OCI-M1 (cell line): ENCODE measurements around the gene NUCKS1.
A peak's percentile ranks its signal among the peaks of the same experiment; 100 is the strongest.
"Not testable (repeated sequence)": the region's sequence is repeated elsewhere in the genome, so short reads cannot be mapped to it uniquely, and the experiment has no call there.

Experiments used
- DNase-seq: peaks from one replicate; lab custom pipeline; 2025; lab: John Stamatoyannopoulos, UW

NUCKS1 gene

DNA sequence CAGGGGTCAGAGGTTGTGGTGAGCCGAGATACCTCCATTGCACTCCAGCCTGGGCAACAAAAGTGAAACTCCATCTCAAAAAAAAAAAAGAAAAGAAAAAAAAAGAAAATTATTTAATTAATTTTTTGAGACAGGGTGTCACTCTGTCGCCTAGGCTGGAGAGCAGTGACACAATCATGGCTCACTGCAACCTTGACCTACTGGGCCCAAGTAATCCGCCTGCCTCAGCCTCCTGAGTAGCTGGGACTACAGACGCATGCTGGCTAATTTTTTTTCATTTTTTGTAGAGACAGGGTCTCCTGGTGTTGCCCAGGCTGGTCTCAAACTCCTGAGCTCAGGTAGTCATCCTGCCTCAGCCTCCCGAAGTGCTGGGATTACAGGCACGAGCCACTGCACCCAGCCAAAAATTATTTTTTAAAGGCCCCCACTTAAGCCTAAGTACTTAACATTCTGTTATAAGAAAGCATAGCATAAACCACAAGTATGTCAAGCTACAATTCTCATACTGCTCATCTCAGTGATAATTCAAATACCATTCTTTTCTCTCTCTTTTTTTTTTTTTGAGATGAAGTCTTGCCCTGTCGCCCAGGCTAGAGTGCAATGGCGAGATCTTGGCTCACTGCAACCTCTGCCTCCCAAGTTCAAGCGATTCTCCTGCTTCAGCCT, 19.9 kb downstream of the NUCKS1 start:
- DNase-seq: no peak

DNA sequence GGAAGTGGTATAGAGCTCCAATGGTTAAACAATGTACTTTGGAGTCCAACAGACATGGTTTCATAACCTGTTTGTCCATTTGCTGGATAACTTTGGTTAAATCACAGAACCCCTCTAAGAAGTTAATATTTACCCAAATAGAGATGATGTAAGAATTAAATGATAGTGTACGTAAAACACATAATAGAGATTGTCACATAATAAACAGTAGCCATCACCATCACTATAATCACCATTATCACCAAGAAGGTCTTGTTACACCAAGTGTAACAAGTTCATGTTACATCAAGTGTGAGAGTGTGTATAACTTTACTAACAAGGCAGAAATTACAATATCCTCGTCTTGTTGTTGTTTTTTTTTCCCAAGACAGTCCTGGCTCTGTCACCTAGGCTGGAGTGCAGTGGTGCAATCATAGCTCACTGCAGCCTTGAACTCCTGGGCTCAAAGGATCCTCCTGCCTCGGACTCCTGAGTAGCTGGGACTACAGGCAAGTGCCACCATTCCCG, 23.3 kb downstream of the NUCKS1 start:
- no peak for DNase-seq

DNA sequence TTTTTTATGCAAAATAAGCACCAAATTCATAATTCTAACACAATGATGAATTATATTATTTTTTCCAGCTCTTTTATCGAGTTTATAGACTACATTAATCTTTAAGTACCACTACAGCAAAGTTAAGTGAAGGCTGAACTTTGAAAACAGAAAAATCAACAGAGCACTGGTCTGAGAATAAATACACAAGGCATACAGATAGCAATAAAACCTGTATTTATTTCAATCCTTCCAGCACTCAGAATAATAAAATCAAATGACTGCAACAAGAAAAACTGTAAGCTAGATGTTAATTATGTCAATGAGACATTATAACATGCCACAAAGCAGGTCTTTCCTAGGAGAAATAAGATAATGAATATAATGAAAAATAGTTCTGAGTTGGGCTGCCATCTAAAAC, 24.5 kb downstream of the NUCKS1 start:
- no peak for DNase-seq

DNA sequence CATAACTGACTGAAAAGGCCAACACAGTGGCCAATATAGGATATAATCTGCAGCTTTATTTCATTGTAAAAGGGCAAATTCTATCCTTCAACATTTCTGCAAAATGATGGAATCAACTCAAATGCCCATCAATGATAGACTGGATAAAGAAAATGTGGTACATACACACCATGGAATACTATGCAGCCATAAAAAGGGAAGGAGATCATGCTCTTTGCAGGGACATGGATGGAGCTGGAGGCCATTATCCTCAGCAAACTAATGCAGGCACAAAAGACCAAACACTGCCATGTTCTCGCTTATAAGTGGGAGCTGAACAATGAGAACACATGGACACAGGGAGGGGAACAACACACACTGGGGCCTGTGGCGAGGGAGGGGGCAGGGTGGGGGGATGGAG, 29.2 kb downstream of the NUCKS1 start:
- not testable (repeated sequence) for DNase-seq

DNA sequence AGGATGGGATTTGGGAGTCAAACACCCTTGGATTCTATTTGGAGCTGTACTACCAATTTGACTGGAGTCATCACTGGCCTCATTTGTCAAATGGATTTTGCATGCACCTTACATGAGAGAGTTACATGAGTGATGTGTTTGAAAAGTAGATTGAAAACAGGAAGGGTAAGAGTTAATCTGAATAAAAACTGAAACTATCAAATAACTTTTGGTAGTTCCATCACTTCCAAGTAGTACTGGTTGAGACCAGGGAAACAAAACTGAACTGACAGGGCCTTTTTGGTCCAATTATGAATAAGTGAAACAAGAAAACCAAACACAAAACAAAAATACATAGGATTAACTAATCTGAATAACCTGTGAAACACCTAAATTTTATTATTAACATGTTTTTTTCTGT, 30.2 kb downstream of the NUCKS1 start:
- no peak for DNase-seq

DNA sequence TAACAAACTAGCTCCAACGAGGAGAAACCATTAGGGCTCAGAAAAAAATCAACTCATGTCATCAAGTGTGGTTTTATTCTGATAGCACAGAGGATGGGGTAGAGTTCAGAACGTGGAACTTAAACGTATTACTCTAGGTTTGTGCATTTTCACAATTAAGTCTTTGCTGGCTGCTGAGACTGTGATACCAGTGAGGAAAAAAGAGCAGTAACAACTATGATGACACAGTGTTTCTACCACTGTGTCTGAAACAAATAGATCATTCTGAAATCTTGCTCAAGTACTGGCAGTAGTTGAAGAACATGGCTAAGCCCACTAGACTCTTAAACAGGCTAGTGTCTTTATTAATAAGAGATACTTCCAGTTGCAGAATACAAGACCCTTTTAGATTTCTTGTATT, 31.0 kb downstream of the NUCKS1 start:
- no peak for DNase-seq

DNA sequence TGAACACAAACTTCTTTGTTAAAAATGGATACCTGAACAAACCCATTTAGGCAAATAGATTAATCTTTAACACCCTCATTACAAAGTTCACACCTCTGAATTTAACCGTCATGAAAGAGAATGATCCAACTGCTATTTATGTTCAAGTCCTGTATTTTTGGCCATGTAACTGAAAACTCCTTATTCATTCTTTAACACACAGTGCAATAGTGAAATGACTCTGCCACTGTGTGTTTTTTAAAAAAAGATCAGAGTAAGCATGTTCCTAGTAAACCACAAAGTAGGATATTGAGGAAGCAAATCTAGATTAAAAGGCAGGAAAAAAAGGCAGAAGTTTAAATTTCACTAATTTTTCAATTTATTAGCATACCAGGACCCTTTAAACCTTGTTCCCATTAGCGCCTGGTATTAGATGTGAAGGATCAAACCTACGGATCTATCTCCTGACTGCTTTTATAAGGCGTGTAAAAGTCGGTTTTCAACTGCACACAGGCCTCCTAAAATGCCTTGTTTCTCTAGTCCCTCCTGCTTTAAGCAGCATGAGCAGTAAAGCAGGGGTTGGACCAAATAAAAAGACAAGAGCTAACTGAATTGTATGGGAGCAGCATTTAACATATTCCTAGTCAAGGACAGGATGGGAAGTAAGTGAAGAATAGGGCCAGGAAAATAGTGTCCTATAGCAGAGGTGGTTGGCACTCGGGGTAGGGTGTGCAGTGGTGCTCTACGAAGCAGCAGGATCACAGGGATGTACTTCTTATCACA, 33.4 kb downstream of the NUCKS1 start:
- no peak for DNase-seq

DNA sequence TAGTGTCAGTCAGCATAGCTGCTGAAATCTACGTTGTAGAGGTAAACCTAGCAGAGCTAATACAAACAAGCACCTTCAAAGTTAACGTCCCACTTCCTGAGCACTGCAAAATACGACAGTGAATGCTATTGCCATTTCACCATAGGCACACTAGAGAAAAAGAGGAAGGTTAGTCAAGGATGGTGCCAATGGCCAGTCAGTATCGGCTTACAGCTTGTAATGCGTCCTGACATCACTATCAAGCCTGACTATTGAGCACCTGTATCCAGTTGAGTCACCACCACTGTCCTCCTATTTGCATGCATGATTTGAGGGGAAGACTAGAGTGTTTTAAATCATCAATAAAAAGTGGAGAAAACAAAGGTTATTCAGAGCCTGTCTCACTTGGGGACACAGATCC, 34.4 kb downstream of the NUCKS1 start:
- no peak for DNase-seq

DNA sequence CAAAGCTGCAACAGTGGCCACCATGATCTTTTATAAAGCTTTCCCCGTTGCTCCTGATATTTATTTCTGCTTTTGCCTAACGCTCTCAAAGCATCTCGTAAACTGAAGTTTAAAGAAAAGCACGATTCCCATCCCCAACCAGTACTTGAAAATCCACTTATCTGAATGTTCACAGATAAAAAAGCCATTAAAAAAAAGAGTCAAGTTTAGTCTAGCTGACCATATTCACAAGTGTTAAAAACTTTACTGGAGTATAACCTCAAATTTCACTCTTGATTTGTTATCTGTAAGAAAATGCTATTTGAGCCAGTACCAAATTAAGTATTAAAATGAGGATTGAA, 35.1 kb downstream of the NUCKS1 start:
- no peak for DNase-seq

DNA sequence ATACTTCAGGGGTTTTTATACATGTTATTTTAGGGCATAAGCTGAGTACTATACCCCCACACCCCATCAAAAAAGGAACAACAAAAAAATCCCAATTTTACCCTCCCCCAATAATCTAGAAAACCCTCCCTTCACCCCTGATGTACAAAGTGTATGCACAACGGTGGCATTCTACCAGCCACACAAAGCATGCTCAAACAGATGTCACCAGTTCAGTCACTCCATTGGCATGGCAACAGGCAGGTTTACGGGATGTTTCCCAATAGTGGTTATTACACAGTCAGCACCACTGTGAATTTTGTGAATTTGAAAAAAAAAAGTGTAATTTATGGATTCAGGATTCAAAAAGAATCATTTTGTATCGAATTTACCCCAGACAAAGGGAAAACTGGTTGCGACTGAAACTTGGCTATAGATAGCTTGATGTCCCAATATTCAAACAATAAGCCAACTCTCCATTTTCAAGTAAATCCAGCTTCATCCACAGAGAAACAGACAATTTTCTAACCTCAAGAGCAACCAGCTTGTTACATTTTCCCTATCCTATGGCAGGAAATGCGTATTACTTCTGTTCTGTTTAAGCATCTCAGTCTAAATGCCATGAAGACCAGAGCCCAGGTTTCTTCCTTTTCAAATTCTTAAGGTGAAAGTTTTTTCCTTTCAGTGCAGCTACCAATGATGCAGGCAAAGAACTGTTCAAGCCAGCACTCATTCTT, 35.6 kb downstream of the NUCKS1 start:
- DNase-seq: no peak

DNA sequence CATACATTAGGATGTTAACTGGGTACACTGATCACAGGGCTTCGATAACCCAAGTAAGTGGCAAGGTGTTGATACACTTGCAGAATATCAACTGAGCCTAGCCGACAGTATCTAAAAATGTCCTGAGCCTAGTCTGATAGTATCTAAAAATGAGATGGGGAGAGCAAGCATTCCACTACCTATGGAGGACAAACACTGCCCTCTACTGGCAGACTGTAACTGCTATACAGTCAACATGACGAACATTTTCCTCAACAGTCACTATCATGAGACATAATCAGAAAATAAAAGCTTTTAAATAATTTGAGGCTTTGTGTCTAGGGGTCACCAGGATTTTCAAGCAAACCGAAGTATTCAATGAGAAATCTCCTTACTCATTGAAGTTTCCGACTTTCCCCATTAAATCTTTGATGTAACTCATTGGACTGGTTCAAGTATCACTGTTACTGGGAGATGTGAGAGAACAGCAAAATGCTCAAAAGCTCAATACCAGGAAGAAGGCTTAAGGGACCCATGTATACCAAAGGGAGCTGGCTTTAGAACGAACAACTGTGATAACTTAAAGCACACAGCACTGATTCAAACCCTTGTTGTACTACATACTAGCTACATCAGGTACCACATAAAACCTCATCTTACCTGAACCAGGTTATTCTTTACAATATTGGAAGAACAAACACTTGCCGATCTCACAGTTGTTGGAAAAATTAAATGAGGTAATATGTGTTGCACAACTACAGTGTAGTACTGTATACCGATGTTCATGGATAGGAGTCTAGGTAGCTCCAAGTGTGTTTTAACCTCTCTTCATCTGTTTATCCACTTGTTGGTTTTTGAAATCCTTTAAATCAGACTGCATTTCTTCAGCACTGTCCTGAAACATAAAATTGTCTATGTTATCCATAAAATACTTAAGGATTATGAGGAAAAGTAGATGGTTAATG, 38.6 kb downstream of the NUCKS1 start:
- peak; percentile 89 for DNase-seq

DNA sequence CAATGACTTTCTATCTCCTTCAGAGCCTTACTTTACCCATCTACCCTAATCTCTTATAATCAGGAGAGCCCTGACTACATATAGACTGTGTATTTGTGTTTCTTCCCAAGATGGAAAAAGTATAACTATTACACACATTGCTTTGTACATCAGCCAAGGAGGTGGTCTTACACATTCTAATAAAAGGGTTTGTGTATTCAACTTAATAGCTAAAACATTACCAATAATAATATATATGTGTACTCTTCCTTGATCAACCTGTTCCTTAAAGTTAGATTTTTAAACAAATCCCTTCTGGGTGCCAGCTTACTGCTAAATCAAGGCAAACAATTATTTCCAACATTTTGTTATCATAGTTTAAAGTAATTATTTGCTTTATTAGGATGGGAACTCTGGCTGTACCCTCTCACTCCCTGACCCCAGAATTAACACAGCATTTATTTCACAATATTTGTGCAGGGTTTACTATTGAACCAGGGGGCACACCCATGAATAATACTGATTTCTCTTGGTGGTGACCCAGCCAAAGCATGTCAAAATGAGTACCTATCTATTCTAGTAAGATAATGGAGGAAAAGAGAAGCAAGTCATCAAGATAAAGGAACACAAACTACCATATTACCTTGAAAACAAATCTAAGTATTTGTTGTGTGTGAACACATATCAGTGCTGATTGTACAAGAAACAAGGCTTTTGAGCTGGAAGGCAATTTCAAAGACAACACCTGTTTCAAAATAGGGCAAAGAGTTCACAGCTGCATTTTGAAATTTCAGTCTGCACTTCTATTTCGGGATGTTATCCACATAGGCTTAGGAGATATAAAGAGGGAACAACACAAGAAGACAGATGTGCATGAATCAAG, 39.5 kb downstream of the NUCKS1 start:
- no peak for DNase-seq

DNA sequence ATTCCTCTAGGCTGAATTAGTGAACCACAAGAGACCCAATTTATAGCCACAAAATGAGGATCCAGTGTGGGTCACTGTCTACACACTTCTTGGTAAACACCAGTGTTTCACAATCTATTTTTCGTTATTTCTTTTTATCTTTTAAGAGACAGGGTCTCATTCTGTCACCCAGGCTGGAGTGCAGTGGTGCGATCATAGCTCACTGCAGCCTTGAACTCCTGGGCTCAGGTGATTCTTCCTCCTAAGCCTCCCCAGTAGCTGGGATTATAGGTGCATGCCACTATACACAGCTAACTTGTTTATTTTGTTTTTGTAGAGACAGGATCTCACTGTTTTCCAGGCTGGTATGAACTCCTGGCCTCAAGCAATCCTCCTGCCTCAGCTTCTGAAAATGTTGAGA, 40.3 kb downstream of the NUCKS1 start:
- no peak for DNase-seq

DNA sequence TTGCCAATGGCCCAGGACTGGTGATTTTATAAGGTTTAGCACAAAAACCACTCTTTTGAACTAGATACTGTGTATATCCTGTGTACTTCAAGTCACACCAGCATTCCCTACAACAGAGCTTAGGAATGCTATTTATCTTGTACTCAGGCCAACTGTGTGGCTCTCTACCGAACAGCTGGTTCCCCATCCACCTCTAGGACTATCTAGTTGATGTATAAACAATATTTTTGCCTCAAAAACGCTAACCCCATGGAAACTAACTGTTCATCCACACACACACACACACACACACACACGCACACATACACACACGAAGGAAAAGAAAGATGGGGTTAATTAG, 41.0 kb downstream of the NUCKS1 start:
- DNase-seq: no peak

DNA sequence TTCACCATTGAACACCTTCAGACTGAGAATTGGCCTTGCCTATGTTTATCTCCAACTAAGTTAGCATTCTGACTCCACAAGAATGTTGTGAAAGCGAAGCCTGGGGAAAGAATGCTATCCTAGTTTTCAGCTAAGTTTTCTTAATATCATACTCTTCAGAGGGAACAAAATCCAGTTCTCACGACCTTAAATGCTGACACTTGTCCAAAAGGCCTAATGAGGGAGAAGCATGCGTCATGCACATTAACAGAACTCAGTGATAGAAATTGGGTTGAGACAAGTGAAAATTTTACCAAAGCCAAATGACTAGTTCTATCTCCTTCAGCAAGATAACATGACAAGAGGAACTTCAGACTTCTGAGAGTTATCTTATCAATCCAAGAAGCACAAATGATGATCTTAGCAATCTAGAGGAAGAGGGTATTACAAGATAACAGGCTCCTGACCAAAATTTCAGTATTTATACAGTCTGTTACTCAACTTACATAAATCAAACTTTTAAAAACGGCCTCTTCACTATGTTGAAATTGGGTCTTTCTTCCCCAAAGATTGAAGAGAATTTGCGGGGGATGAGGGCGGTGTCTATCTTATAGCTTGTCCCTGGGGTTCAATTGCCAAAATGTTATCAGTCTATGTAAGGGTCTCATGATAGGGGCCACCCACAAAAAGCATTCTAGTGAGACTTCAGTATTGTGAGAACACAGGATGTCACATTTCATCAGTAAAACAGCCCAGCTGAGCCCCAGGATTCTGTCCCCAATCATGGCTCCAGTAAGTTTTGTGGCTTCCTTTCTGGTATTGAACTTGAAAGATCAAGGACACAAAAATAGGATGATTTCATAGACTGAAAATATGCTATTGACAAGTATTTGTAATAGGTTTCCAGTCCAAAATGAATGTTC, 43.1 kb downstream of the NUCKS1 start:
- DNase-seq: peak; percentile 82

DNA sequence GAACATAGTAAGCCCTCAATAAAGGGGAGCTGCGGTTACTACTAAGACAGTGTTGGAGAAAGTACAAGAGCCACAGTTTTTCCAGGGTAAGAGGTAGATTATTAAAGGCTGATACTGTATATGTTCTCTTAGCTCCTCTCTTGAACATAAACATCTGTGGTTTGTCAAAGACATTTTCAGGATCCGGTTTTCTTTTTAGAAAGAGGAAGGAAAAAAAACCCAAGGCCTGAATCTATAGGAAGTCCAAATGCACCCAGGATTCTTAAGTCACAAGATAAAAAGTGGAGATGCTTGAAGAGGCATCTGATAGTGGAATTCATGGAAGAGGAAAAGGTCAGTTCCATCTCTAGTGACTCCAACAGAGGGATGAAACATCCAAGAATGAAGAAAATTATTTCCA, 45.1 kb downstream of the NUCKS1 start:
- DNase-seq: peak; percentile 33

DNA sequence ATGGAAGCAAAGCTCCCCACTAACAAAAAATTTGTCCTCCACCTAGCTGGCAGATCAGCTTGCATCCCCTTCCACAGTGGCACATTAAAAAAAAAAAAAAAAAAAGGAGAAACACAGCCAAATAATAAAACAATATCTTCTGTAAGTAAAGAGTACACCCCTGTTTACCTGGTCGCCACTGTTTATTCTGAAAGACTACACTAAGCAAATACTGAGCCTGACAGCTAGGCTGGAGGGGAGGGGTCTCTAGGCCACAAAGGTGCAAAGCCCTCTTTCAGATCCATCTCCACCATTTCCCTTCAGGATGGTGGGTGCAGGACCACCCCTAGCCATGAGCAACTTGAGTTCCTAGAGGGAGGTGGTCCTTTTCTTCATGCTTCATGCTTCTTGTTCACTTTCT, 46.9 kb downstream of the NUCKS1 start:
- DNase-seq: no peak

DNA sequence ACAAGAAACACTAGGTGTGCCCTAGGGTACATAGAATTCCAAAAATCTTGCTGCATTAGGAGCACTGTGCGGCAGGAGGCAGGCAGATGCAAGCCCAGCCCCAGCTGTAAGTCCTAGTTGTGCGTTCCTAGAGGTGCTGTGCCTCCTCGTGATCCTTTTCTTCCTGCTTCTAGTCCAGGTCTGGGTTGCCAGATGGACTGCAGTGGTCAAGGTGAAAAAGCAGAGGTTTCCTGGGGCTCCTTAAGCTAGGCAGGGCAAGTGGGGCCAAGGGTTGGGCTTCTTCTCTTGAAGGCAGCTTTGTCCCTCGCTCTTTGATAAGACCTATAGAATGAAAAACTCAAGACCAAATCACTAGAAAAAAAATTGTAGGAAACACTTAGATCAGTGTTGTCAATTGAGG, 48.1 kb downstream of the NUCKS1 start:
- DNase-seq: no peak

DNA sequence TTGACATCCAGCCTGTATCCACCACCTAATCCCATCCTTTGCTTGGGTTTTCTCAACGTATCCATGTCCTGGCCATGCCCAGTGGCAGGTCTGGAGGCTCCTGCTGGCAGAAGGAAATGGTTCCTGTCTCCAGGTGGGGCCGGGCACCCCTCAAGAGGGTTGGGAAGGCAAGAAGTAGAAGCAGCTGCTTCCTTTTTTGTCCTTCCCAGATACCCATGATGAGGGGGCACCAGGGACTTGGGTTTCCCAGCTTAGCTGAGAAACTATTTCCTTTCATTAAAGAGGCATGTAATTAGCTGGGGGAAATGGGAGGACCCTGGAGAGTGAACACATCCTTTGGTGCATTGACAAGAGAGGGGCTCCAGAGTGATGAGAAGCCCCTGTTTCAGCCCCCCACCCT, 48.6 kb downstream of the NUCKS1 start:
- DNase-seq: no peak

DNA sequence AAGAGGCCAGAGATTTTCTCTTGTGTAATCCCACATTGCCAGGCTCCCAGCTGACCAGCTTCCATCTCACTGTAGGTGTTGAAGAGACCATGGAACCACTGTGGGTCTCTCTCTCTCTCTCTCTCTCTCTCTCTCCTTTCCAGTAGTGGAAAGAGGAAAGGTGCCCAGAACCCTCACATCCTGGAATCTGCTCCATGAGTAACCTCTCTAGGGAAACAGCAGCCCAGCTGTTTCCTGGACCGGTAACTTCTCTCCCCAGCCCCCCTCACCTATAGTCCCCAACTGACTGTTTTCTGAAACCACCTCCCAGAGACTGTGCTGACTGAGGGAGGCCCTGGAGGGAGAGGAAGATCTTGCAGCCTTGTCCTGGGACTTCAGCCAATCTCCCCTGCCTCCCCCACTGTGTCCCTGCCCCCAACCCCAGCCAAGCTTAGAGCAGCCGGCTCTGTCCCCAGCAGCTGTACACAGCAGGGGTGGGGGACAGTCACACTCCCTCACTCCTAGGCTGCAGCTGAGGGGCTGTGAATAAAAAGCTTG, 49.0 kb downstream of the NUCKS1 start:
- peak; percentile 42 for DNase-seq
